Liver (tissue), 9 donors: ENCODE results near the gene LDLRAD4. TPM values are rescaled to one million over a fixed set of nuclear protein-coding genes. Genes with fewer than 3 reads are reported as not detected.

ENCODE experiments used
- DNase-seq: peaks from one replicate; pipeline ENCODE4 v3.0.0-alpha.2; 2017; ENCODE audit warnings: low spot score
- H3K27ac ChIP-seq, 2 donors: one replicate each; pipeline ENCODE4 v1.7.0; 2013; ENCODE audit warnings: inconsistent platforms in 2 of 2, low read length in 2 of 2, control low read depth in 1 of 2, low read depth in 1 of 2, mild to moderate bottlenecking in 1 of 2
- H3K27me3 ChIP-seq, 4 donors: one replicate each; pipeline versions ENCODE4 v1.6.1 to v1.7.0; 2013; ENCODE audit warnings: low read length in 3 of 4, inconsistent platforms in 1 of 4, mild to moderate bottlenecking in 1 of 4, moderate library complexity in 1 of 4; ENCODE audit not compliant: control insufficient read depth in 4 of 4, insufficient read depth in 4 of 4
- H3K36me3 ChIP-seq, 4 donors: one replicate each; pipeline versions ENCODE4 v1.6.1 to v1.7.0; 2013; ENCODE audit warnings: low read length in 3 of 4, mild to moderate bottlenecking in 3 of 4, low read depth in 1 of 4, moderate library complexity in 1 of 4; ENCODE audit not compliant: control insufficient read depth in 4 of 4, insufficient read depth in 3 of 4
- H3K4me1 ChIP-seq, 4 donors: one replicate each; pipeline versions ENCODE4 v1.6.1 to v1.7.0; 2013; ENCODE audit warnings: low read length in 3 of 4, mild to moderate bottlenecking in 3 of 4, moderate library complexity in 1 of 4; ENCODE audit not compliant: control insufficient read depth in 4 of 4, insufficient read depth in 4 of 4
- H3K4me3 ChIP-seq, 3 donors: one replicate each; pipeline versions ENCODE4 v1.6.1 to v1.7.0; 2013; ENCODE audit warnings: low read length in 3 of 3, control low read depth in 1 of 3, low read depth in 1 of 3, mild to moderate bottlenecking in 1 of 3
- H3K9ac ChIP-seq, 2 donors: one replicate each; pipeline ENCODE4 v1.7.0; 2013; ENCODE audit warnings: low read length in 2 of 2, mild to moderate bottlenecking in 2 of 2, moderate library complexity in 2 of 2, control low read depth in 1 of 2, low read depth in 1 of 2
- H3K9me3 ChIP-seq, 4 donors: one replicate each; pipeline versions ENCODE4 v1.6.1 to v1.7.0; 2013; ENCODE audit warnings: low read length in 3 of 4; ENCODE audit not compliant: control insufficient read depth in 4 of 4
- CTCF ChIP-seq: fragments of 150-350 bp; IDR thresholded peaks from 2 replicates; pipeline ENCODE4 v1.5.1; 2017; ENCODE audit warnings: improper control_type of control experiment, low read depth, low read length; ENCODE audit not compliant: missing input control
- GABPA ChIP-seq, 2 donors: IDR thresholded peaks in 1 of 2; conservative IDR thresholded peaks in 1 of 2; 2 replicates each; pipeline ENCODE4 v1.6.1; 2016; ENCODE audit warnings: antibody characterized with exemption in 2 of 2, mild to moderate bottlenecking in 1 of 2, moderate library complexity in 1 of 2
- JUND ChIP-seq, 2 donors: IDR thresholded peaks; 2 replicates each; pipeline ENCODE4 v1.6.1; 2016; ENCODE audit warnings: antibody characterized with exemption in 2 of 2
- MAX ChIP-seq: IDR thresholded peaks from 2 replicates; pipeline ENCODE4 v1.6.1; 2016; ENCODE audit warnings: antibody characterized with exemption
- REST ChIP-seq: IDR thresholded peaks from 2 replicates; pipeline ENCODE4 v1.6.1; 2016; ENCODE audit warnings: antibody characterized with exemption, mild to moderate bottlenecking
- RXRA ChIP-seq, 2 donors: IDR thresholded peaks; 2 replicates each; pipeline ENCODE4 v1.6.1; 2017 to 2018; ENCODE audit warnings: antibody characterized with exemption in 2 of 2, mild to moderate bottlenecking in 1 of 2
- TAF1 ChIP-seq: conservative IDR thresholded peaks from 2 replicates; pipeline ENCODE4 v1.6.1; 2016; ENCODE audit warnings: antibody characterized with exemption, mild to moderate bottlenecking
- YY1 ChIP-seq: IDR thresholded peaks from 2 replicates; pipeline ENCODE4 v1.6.1; 2016; ENCODE audit warnings: antibody characterized with exemption, mild to moderate bottlenecking
- WGBS: extraction: QIAGEN DNeasy Blood & Tissue Kit; methylation state at CpG from one replicate; pipeline ENCODE4 v1.1.7; 2013; 5-methylcytosine and 5-hydroxymethylcytosine counted together
- polyA plus RNA-seq, 2 donors: library from polyadenylated mRNA; stranded (reverse) in 1 of 2; unstranded in 1 of 2; fragments of 200-250 nt in 1 of 2; fragments of >200 nt in 1 of 2; fragmentation: Nextera tagmentation in 1 of 2; extraction: Ambion mirVana in 1 of 2; gene quantifications; one replicate each; pipeline versions ENCODE4 v1.2.1 to v1.2.3, GENCODE V29; 2013 to 2015
- total RNA-seq, 2 donors: library from RNA; depleted of rRNA; stranded (reverse); fragments of >200 nt; gene quantifications; one replicate each; pipeline ENCODE4 v1.2.3, GENCODE V29; 2014
- donor health status: healthy.
- donor health status: healthy.
- donor health status: healthy.
- donor health status: healthy.
- donor health status: healthy.

Gene LDLRAD4
- total and polyA plus RNA-seq, 4 donors = 4.8 to 41.7 (median 12.7) TPM

- TF ChIP-seq CTCF (no peak), REST (no peak)
These were observed 160.7 kb downstream of the LDLRAD4 start (continued) for GRCh38 chr18:13379062-13379865.

DNA sequence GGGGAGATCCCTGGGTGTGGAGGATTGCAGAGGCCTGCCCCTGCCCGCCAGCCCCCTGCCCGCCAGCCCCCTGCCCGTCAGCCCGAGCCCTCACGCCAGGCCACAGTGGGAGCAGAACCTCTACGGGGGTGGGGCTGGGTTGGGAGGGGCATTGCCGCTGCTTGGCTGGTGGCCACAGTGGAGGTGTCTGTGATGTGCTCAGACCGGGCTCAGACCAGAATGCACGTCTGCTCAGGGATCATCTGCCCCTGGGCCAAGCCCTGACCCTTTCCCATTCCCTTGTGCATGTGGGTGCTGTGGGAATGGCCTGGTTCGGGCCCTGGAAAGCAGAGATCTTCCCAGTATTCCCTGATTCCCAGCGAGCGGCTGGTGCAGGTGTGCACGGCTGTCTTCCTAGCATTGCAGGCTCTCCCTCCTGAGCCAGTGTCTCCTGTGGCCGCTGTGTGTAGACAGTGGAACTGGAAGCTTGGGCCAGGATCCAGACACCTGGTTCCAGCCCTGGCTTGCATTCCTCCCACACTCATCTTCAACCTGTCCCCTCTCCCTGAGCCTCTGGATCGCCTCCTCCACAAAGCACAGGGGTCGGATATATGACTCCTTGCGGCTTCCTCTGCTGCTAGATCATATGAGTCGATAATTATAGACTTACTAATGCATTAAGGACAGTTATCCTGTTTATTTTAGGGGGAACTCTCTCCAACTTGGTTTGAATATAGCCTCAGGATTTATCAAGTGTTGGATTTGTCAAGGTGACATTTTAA, 161.6 kb downstream of the LDLRAD4 start:
- Histone ChIP-seq H3K4me1 (peaks cover 2 to 23% (median 7%) of the 10 kb centered on the region in 4 donors), H3K27me3 (no peaks in the 10 kb centered on the region)
- WGBS = 78% methylated on average over 18 of the region's 18 CpGs

More for the DNA sequence above, 161.6 kb downstream of the LDLRAD4 start:
- DNase-seq = no peak
- Histone ChIP-seq H3K9ac (no peak overlapping the region), H3K4me3 (no peak overlapping the region), H3K36me3 (peaks cover 0 to 3% (median 2%) of the 10 kb centered on the region in 4 donors), H3K9me3 (no peaks in the 10 kb centered on the region), H3K27ac (no peak overlapping the region)
- no peak for TF ChIP-seq JUND (IDR thresholded peaks at IDR 0.05)
- TF ChIP-seq REST = no peak
- TF ChIP-seq YY1 = no peak
- no peak for TF ChIP-seq TAF1
- TF ChIP-seq MAX = no peak
- no peak for TF ChIP-seq GABPA (IDR thresholded peaks at IDR 0.05 in 1 of 2, conservative IDR thresholded peaks at IDR 0.05 in 1 of 2)
- TF ChIP-seq RXRA (IDR thresholded peaks at IDR 0.05) = no peak
